ENCODE results near the gene PNMT. TPM values are rescaled to one million over a fixed set of nuclear protein-coding genes. Genes with fewer than 3 reads are reported as not detected.
"Not testable (repeated sequence)": the region's sequence is repeated elsewhere in the genome, so short reads cannot be mapped to it uniquely, and the experiment has no call there.

Gene PNMT
- total and polyA plus RNA-seq, 4 donors = 1.9 to 4.3 (median 3.5) TPM

DNA sequence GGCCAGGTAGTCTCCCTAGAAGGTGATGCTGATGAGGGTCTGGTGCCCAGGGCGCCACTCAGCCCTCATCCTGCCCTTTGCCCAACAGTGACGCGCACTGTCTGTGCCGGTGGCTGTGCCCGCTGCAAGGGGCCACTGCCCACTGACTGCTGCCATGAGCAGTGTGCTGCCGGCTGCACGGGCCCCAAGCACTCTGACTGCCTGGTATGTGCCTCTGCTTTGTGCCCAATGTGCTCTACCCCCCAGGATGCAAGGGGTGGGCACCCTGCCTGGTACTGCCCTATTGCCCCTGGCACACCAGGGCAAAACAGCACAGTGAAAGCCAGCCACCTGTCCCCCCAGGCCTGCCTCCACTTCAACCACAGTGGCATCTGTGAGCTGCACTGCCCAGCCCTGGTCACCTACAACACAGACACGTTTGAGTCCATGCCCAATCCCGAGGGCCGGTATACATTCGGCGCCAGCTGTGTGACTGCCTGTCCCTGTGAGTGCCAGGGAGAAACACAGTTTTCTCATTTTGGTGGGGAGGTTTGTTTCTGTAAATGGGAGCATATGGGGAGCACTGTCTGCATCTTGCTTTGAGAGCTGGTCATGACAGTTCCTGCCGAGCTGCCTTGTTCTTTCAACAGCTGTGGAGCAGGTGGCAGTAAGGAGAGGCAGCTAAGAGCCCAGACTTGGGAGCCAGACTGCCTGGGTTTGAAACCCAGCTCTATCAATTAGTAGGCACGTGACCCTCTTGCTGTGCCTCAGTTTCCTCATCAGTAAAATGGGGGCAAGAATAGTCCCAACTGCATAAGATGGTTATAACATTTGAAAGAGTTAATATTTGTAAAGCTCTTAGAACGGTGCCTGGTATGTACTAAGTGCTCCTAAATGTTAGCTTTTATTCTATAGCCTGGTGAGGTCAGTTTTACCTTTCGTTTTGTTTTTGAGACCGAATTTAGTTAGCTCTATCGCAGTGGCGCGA, 42.0 kb downstream of the PNMT start:
- TF ChIP-seq, protein P1, sequence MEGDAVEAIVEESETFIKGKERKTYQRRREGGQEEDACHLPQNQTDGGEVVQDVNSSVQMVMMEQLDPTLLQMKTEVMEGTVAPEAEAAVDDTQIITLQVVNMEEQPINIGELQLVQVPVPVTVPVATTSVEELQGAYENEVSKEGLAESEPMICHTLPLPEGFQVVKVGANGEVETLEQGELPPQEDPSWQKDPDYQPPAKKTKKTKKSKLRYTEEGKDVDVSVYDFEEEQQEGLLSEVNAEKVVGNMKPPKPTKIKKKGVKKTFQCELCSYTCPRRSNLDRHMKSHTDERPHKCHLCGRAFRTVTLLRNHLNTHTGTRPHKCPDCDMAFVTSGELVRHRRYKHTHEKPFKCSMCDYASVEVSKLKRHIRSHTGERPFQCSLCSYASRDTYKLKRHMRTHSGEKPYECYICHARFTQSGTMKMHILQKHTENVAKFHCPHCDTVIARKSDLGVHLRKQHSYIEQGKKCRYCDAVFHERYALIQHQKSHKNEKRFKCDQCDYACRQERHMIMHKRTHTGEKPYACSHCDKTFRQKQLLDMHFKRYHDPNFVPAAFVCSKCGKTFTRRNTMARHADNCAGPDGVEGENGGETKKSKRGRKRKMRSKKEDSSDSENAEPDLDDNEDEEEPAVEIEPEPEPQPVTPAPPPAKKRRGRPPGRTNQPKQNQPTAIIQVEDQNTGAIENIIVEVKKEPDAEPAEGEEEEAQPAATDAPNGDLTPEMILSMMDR (IDR thresholded peaks at IDR 0.05; ENCODE audit: control extremely low read depth, extremely low read depth) = no peak
- peaks cover 0 to 39% (median 29%) of the 10 kb centered on the region in 4 donors for H3K36me3 ChIP-seq (ENCODE audit: control insufficient read depth in 4 of 4, insufficient read depth in 4 of 4, low read length in 4 of 4)
- 93 to 95% methylated on average over 18 to 20 of the region's 20 CpGs for WGBS, 2 donors
- no peak overlapping the region for H3K4me3 ChIP-seq
- no peak overlapping the region for H3K27ac ChIP-seq (ENCODE audit: low read depth in 1 of 2, low read length in 1 of 2)
- no peaks in the 10 kb centered on the region for H3K9me3 ChIP-seq (ENCODE audit: control insufficient read depth in 4 of 4, insufficient read depth in 3 of 4, low read length in 3 of 4)
- peaks cover 0 to 14% (median 6%) of the 10 kb centered on the region in 5 donors for H3K4me1 ChIP-seq (ENCODE audit: control insufficient read depth in 5 of 5, insufficient read depth in 5 of 5, low read length in 5 of 5)
- ATAC-seq (ENCODE audit: insufficient read depth, low FRiP score) = no peak
- DNase-seq = no peak
- no peaks in the 10 kb centered on the region for H3K27me3 ChIP-seq (ENCODE audit: control insufficient read depth in 3 of 3, insufficient read depth in 3 of 3, low read length in 2 of 3)
- H3K9ac ChIP-seq (ENCODE audit: insufficient read depth in 1 of 2, low read length in 2 of 2) = no peak overlapping the region

DNA sequence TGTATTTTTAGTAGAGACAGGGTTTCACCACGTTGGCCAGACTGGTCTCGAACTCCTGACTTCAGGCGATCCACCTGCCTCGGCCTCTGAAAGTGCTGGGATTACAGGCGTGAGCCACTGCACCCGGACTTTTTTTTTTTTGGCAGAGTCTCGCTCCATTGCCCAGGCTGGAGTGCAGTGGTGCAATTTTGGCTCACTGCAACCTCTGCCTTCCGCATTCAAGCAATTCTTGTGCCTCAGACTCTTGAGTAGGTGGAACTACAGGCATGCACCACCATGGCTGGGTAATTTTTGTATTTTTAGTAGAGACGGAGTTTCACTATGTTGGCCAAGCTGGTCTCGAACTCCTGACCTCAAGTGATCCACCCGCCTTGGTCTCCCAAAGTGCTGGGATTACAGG, 42.8 kb downstream of the PNMT start:
- not testable (repeated sequence) for DNase-seq; H3K4me1 ChIP-seq (ENCODE audit: control insufficient read depth in 5 of 5, insufficient read depth in 5 of 5, low read length in 5 of 5); H3K9ac ChIP-seq (ENCODE audit: insufficient read depth in 1 of 2, low read length in 2 of 2); H3K4me3 ChIP-seq; H3K9me3 ChIP-seq (ENCODE audit: control insufficient read depth in 4 of 4, insufficient read depth in 3 of 4, low read length in 3 of 4); H3K27me3 ChIP-seq (ENCODE audit: control insufficient read depth in 3 of 3, insufficient read depth in 3 of 3, low read length in 2 of 3); H3K27ac ChIP-seq (ENCODE audit: low read depth in 1 of 2, low read length in 1 of 2); ATAC-seq (ENCODE audit: insufficient read depth, low FRiP score)
- 93 to 95% methylated on average over 11 of the region's 11 CpGs for WGBS, 2 donors
- H3K36me3 ChIP-seq (ENCODE audit: control insufficient read depth in 4 of 4, insufficient read depth in 4 of 4, low read length in 4 of 4) = peaks cover under 1 to 47% (median 35%) of the 10 kb centered on the region in 4 donors

DNA sequence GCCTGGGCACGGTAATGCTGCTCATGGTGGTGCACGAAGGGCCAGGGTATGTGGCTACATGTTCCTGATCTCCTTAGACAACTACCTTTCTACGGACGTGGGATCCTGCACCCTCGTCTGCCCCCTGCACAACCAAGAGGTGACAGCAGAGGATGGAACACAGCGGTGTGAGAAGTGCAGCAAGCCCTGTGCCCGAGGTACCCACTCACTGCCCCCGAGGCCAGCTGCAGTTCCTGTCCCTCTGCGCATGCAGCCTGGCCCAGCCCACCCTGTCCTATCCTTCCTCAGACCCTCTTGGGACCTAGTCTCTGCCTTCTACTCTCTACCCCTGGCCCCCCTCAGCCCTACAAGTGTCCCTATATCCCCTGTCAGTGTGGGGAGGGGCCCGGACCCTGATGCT, 43.6 kb downstream of the PNMT start:
- ATAC-seq (ENCODE audit: insufficient read depth, low FRiP score) (no peak), DNase-seq (no peak)
- Histone ChIP-seq H3K9me3 (ENCODE audit: control insufficient read depth in 4 of 4, insufficient read depth in 3 of 4, low read length in 3 of 4) (no peaks in the 10 kb centered on the region), H3K27ac (ENCODE audit: low read depth in 1 of 2, low read length in 1 of 2) (no peak overlapping the region), H3K4me1 (ENCODE audit: control insufficient read depth in 5 of 5, insufficient read depth in 5 of 5, low read length in 5 of 5) (peaks cover 0 to 1% (median 0%) of the 10 kb centered on the region in 5 donors), H3K4me3 (no peak overlapping the region), H3K27me3 (ENCODE audit: control insufficient read depth in 3 of 3, insufficient read depth in 3 of 3, low read length in 2 of 3) (no peaks in the 10 kb centered on the region), H3K36me3 (ENCODE audit: control insufficient read depth in 4 of 4, insufficient read depth in 4 of 4, low read length in 4 of 4) (peaks cover 5 to 48% (median 39%) of the 10 kb centered on the region in 4 donors), H3K9ac (ENCODE audit: insufficient read depth in 1 of 2, low read length in 2 of 2) (no peak overlapping the region)
- TF ChIP-seq, protein P1 (IDR thresholded peaks at IDR 0.05; ENCODE audit: control extremely low read depth, extremely low read depth) = no peak
- WGBS, 2 donors = 93 to 95% methylated on average over 10 of the region's 10 CpGs

DNA sequence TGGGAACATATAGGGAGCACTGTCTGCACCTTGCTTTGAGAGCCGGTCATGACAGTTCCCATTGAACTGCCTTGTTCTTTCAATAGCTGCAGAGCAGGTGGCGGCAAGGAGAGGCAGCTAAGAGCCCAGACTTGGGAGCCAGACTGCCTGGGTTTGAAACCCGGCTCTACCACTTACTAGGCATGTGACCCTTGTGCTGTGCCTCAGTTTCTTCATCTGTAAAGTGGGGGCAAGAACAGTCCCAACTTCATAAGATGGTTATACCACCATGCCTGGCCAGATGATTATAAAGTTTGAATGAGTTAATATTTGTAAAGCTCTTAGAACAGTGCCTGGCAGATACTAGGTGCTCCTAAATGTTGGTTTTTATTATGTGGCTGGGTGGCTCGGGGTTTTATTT, 46.0 kb downstream of the PNMT start:
- 92 to 95% methylated on average over 4 of the region's 4 CpGs for WGBS, 2 donors
- Histone ChIP-seq H3K36me3 (ENCODE audit: control insufficient read depth in 4 of 4, insufficient read depth in 4 of 4, low read length in 4 of 4) (peaks cover 8 to 42% (median 36%) of the 10 kb centered on the region in 4 donors), H3K4me3 (no peak overlapping the region), H3K9me3 (ENCODE audit: control insufficient read depth in 4 of 4, insufficient read depth in 3 of 4, low read length in 3 of 4) (no peaks in the 10 kb centered on the region), H3K4me1 (ENCODE audit: control insufficient read depth in 5 of 5, insufficient read depth in 5 of 5, low read length in 5 of 5) (no peaks in the 10 kb centered on the region), H3K9ac (ENCODE audit: insufficient read depth in 1 of 2, low read length in 2 of 2) (no peak overlapping the region), H3K27ac (ENCODE audit: low read depth in 1 of 2, low read length in 1 of 2) (no peak overlapping the region), H3K27me3 (ENCODE audit: control insufficient read depth in 3 of 3, insufficient read depth in 3 of 3, low read length in 2 of 3) (no peaks in the 10 kb centered on the region)
- TF ChIP-seq, protein P1 (IDR thresholded peaks at IDR 0.05; ENCODE audit: control extremely low read depth, extremely low read depth) = no peak
- no peak for ATAC-seq (ENCODE audit: insufficient read depth, low FRiP score)
- DNase-seq = no peak
